Esophagus muscularis mucosa (tissue), 4 donors: ENCODE data around the gene GGTLC2. TPM values are rescaled to one million over a fixed set of nuclear protein-coding genes. Genes with fewer than 3 reads are reported as not detected.
"Not testable (repeated sequence)": the region's sequence is repeated elsewhere in the genome, so short reads cannot be mapped to it uniquely, and the experiment has no call there.

Experiments used
- DNase-seq: peaks from one replicate; pipeline ENCODE4 v3.0.0-alpha.2; 2017; ENCODE audit errors: extremely low spot score
- H3K27ac ChIP-seq, 4 donors: fragments of 200-600 bp; sonication (generic); replicated peaks in 1 of 4; 1 replicate in 3 of 4; 2 replicates in 1 of 4; pipeline ENCODE4 v1.5.1; 2016 to 2019; ENCODE audit warnings: mild to moderate bottlenecking in 1 of 4
- H3K27me3 ChIP-seq, 4 donors: fragments of 200-600 bp; sonication (generic); one replicate each; pipeline versions ENCODE4 v1.5.1 to v1.6.0; 2016 to 2019
- H3K36me3 ChIP-seq, 4 donors: fragments of 200-600 bp; sonication (generic); one replicate each; pipeline ENCODE4 v1.5.1; 2016 to 2019
- H3K4me1 ChIP-seq, 4 donors: fragments of 200-600 bp; sonication (generic); one replicate each; pipeline ENCODE4 v1.5.1; 2016 to 2019
- H3K4me3 ChIP-seq, 4 donors: fragments of 200-600 bp; sonication (generic); 1 replicate in 2 of 4; 2 replicates in 2 of 4; pipeline ENCODE4 v1.5.1; 2016 to 2019; ENCODE audit warnings: mild to moderate bottlenecking in 4 of 4, moderate library complexity in 1 of 4
- H3K9me3 ChIP-seq, 4 donors: fragments of 200-600 bp; sonication (generic); 1 replicate in 3 of 4; 2 replicates in 1 of 4; pipeline ENCODE4 v1.5.1; 2016 to 2019
- WGBS: methylation state at CpG from one replicate; pipeline ENCODE4 v1.1.5; 2018; 5-methylcytosine and 5-hydroxymethylcytosine counted together
- intact Hi-C: fragments of 100-400 bp; cut with DNase I; formaldehyde crosslinking; loops from one replicate; pipeline ENCODE4 v1.15.1; 2023
- total RNA-seq, 4 donors: library from RNA; depleted of rRNA; stranded (reverse); fragments of >200 nt; gene quantifications; one replicate each; pipeline versions ENCODE4 v1.1.0 to v1.2.1, GENCODE V29; 2016
- TF ChIP-seq, protein P1 (sequence below), 3 experiments: fragments of 200-600 bp in 2 of 3; fragments of 450-650 bp in 1 of 3; sonication (generic) in 2 of 3; IDR thresholded peaks; one replicate each; pipeline ENCODE4 v1.5.1; 2017 to 2019; ENCODE audit warnings: antibody characterized with exemption in 3 of 3, mild to moderate bottlenecking in 2 of 3, moderate library complexity in 1 of 3

Gene GGTLC2
- total RNA-seq, 4 donors from 2014 or later: not detected

DNA sequence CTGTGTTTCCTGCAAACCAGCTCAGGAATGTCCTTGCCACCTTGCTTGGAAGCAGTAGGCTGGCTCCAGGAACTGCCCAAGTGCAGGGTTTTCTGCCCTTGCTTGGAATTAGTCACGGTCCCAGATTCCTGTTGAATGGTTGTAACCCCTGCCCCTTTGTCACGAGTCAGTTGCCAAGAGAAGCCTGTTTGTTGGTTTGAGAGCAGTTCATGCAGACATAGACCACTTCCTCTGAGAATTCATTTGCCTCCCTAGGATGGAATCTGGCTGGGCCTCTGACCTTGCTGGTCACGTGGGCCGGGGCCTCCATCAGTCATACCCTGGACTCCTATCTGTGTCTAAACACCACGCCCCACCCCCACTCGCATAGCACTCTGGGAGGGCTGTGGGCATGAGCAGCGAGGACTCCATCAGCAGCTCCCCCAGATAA lies 13.2 kb upstream of the GGTLC2 start:
- H3K27me3 ChIP-seq, H3K27ac ChIP-seq, H3K4me1 ChIP-seq, intact Hi-C loops, H3K4me3 ChIP-seq, DNase-seq, H3K9me3 ChIP-seq, H3K36me3 ChIP-seq: not testable (repeated sequence)
- 40% methylated on average over 1 of the region's 7 CpGs for WGBS

DNA sequence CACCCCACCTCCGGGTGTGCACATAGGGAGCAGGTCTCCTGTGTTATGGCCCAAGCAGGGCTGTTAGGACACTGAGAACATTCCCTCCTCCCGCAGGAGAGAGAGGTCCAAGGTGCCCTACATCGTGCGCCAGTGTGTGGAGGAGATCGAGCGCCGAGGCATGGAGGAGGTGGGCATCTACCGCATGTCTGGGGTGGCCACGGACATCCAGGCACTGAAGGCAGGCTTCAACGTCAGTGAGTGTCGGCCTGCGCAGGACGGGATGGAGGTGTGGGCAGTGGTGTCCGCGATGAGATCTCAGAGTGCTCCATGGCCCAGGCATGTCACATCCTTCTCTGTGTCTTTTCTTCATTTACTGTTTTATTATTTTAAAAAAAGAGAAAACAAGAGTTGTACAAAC lies 12.2 kb upstream of the GGTLC2 start:
- H3K27ac ChIP-seq, H3K36me3 ChIP-seq, H3K9me3 ChIP-seq, H3K4me1 ChIP-seq, H3K27me3 ChIP-seq, intact Hi-C loops, H3K4me3 ChIP-seq, DNase-seq: not testable (repeated sequence)
- 100% methylated on average over 1 of the region's 15 CpGs for WGBS

DNA sequence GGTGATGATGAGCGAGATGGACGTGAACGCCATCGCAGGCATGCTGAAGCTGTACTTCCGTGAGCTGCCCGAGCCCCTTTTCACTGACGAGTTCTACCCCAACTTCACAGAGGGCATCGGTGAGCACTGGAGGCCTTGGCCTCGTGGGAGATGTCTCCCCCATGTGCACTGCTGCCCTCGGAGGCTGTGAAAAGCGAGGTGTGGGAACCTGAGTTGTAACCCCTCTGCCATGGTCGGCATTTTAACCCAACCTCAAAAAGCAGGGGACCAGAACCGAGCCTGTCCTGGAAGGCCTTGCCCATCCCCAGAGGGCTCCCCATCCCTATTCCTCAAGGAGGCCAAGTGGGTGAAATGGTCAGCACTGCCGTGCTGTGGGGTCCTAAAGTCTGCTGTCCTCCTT lies 10.9 kb upstream of the GGTLC2 start:
- intact Hi-C loops: not testable (repeated sequence)
- 91% methylated on average over 13 of the region's 14 CpGs for WGBS

DNA sequence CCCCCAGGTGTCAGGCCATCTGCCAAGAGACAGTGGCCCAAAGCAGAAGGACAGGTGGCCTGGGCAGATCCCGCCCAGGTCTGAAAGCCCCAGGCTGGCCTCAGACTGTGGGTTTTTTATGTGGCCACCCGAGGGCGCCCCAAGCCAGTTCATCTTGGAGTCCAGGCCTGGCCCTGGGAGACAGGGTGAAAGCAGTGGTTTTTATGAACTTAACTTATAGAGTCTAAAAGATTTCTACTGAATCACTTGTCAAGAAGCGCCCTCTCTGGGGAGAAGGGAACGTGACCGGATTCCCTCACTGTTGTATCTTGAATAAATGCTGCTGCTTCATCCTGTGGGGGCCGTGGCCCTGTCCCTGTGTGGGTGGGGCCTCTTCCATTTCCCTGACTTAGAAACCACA lies 8.2 kb upstream of the GGTLC2 start:
- H3K4me1 ChIP-seq, H3K27me3 ChIP-seq, H3K36me3 ChIP-seq, H3K4me3 ChIP-seq, H3K27ac ChIP-seq, DNase-seq, H3K9me3 ChIP-seq, intact Hi-C loops: not testable (repeated sequence)
- TF ChIP-seq, protein P1, sequence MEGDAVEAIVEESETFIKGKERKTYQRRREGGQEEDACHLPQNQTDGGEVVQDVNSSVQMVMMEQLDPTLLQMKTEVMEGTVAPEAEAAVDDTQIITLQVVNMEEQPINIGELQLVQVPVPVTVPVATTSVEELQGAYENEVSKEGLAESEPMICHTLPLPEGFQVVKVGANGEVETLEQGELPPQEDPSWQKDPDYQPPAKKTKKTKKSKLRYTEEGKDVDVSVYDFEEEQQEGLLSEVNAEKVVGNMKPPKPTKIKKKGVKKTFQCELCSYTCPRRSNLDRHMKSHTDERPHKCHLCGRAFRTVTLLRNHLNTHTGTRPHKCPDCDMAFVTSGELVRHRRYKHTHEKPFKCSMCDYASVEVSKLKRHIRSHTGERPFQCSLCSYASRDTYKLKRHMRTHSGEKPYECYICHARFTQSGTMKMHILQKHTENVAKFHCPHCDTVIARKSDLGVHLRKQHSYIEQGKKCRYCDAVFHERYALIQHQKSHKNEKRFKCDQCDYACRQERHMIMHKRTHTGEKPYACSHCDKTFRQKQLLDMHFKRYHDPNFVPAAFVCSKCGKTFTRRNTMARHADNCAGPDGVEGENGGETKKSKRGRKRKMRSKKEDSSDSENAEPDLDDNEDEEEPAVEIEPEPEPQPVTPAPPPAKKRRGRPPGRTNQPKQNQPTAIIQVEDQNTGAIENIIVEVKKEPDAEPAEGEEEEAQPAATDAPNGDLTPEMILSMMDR (IDR thresholded peaks at IDR 0.05): peak in 2 of 3 experiments; percentile 2 to 11
- WGBS: 20% methylated on average over 1 of the region's 7 CpGs

More for the DNA sequence above, 10.9 kb upstream of the GGTLC2 start:
- not testable (repeated sequence) for H3K4me1 ChIP-seq, H3K36me3 ChIP-seq, H3K9me3 ChIP-seq, H3K4me3 ChIP-seq, H3K27me3 ChIP-seq, H3K27ac ChIP-seq, DNase-seq

DNA sequence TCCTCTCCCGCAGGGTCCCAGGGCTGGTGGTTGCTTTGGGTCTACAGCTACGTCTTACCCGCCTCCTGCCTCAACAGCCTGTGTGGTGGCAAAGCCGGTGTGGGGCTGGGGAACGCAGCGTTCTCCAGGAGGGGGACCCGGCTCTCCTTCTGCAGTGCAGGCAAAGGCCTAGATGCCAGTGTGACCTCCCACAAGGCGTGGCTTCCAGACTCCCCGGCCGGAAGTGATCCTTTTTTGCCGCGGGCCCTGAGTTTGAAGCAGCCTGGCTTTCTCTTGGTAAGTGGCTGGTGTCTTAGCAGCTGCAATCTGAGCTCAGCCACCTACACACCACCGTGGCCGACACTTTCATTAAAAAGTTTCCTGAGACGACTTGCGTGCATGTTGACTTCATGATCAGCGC lies 6.1 kb upstream of the GGTLC2 start:
- H3K27me3 ChIP-seq, H3K36me3 ChIP-seq, intact Hi-C loops, H3K9me3 ChIP-seq, DNase-seq, H3K4me3 ChIP-seq, H3K27ac ChIP-seq, H3K4me1 ChIP-seq: not testable (repeated sequence)
- WGBS: 20% methylated on average over 1 of the region's 17 CpGs

DNA sequence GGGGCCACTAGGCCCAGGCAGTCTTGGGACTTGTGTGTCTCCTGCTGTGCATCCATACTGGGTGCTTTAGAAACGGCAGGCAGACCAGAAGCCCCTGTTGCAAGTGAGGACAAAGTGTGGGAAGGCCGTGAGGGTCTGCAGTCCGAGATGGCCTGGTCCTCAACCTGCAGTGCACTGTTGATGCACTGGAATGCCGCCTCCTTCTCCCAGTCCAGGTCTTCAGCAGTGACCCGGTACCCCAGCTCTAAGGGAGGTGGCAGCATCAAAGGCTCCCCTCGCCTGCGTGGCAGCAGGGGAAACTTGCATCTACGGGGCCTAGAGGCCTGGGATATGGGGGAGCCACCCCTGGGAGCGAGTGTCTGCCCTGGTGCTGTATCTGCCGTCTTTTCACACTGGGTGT lies 2.2 kb upstream of the GGTLC2 start:
- WGBS: 94% methylated on average over 3 of the region's 10 CpGs
- H3K9me3 ChIP-seq, H3K36me3 ChIP-seq, H3K27ac ChIP-seq, H3K4me3 ChIP-seq, DNase-seq, intact Hi-C loops, H3K4me1 ChIP-seq, H3K27me3 ChIP-seq: not testable (repeated sequence)

DNA sequence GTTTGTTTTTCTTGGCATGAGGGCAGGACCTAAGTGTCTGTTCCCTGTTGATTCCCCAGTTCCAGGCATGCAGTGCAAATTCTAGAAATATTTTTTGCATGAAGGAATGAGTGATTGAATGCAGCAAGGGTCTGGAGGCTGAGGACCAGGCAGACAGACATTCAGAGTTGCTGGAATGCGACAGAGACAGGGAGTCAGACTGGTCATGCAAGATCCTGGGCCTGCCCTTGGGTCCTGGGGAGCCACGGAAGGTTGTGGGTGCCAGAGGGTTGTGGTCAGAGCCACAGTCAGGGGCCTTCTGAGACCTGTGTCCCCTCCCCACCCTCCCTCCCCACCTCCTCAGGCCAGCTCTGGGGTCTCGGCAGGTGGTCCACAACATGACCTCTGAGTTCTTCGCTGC lies 1.6 kb downstream of the GGTLC2 start:
- H3K9me3 ChIP-seq, H3K36me3 ChIP-seq, H3K27me3 ChIP-seq, H3K4me3 ChIP-seq, intact Hi-C loops, H3K4me1 ChIP-seq, DNase-seq, H3K27ac ChIP-seq: not testable (repeated sequence)
- 82% methylated on average over 2 of the region's 4 CpGs for WGBS

DNA sequence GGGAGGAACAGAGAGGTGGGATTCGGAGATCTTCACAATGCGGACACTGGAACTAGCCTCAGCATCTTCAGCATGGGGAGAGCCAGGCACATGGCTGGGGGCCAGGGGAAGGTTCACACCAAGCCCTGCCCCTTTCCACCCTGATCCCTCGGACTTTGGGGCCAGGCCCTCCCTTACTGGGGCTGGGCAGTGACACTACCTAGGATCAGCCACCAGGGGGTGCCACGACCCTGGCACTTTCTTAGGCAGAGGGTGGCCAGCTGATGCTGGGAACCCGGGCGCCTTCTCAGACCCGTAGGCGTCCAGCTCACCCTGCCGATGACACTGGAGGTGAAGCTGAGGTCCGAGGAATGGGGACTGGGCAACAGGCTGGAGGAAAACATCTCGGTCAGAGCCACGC lies 3.5 kb downstream of the GGTLC2 start:
- WGBS: no CpG with 5 or more reads among the region's 12 CpGs
- H3K27ac ChIP-seq, H3K9me3 ChIP-seq, H3K4me3 ChIP-seq, H3K36me3 ChIP-seq, H3K27me3 ChIP-seq, H3K4me1 ChIP-seq, DNase-seq, intact Hi-C loops: not testable (repeated sequence)
- TF ChIP-seq, protein P1 (IDR thresholded peaks at IDR 0.05): peak; percentile 28 to 44 (median 38)

DNA sequence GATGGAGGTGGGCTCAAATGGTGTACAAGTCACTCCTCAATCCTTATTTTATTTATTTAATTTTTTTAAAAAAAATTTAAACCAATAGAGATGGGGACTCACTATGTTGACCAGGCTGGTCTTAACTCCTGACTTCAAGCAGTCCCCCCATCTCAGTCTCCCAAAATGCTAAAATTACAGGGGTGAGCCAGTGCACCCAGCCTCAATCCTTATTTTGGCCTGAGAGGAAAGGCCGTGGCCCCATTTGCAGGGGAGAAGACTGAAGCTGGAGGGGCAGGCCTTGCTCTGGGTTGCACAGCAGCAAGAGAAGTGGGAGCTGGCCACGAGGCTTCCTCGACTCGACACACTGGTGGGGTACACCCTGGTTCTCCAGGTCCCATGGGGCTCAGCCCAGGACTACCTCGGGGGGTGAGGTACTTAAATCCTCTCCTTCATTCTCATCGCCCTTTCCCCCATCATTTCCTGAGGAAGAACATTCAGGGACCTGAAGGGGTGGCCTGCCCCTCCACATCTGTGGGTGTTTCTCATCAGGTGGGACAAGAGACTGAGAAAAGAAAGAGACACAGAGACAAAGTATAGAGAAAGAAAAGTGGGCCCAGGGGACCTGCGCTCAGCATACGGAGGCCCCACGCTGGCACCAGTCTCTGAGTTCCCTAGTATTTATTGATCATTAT lies 4.6 kb downstream of the GGTLC2 start:
- H3K4me1 ChIP-seq, H3K9me3 ChIP-seq, H3K27me3 ChIP-seq, DNase-seq, H3K36me3 ChIP-seq, intact Hi-C loops, H3K4me3 ChIP-seq, H3K27ac ChIP-seq: not testable (repeated sequence)
- WGBS: 94% methylated on average over 9 of the region's 9 CpGs

DNA sequence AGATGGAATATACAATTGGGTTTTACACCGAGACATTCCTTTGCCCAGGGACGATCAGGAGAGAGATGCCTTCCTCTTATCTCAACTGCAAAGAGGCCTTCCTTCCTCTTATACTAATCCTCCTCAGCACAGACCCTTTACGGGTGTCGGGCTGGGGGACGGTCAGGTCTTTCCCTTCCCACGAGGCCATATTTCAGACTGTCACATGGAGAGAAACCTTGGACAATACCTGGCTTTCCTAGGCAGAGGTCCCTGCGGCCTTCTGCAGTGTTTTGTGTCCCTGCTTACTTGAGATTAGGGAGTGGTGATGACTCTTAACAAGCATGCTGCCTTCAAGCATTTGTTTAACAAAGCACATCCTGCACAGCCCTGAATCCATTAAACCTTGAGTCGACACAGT lies 5.3 kb downstream of the GGTLC2 start:
- H3K4me1 ChIP-seq, H3K4me3 ChIP-seq, H3K36me3 ChIP-seq, H3K27ac ChIP-seq, intact Hi-C loops, DNase-seq, H3K27me3 ChIP-seq, H3K9me3 ChIP-seq: not testable (repeated sequence)
- WGBS: 75% methylated on average over 6 of the region's 8 CpGs

DNA sequence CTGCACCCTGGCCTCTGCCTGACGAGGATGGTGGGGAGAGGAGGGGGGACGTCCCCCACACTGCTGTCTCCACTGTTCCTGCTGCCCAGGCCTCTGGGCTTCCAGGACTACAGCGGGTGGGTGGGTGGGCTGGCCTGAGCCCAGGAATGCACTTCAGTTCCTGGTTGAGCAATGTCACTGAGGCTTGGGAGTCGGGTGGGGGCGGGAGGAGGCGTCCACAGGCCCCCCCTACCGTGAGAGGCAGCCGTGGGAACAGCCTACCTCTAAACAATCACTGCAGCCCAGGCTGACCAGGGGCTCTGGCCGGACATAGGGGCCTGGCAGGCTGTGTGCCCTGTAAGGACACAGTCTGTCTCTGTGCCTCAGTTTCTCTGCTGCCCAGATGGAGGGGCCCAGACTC lies 6.0 kb downstream of the GGTLC2 start:
- intact Hi-C loops, H3K9me3 ChIP-seq, H3K27ac ChIP-seq, H3K4me3 ChIP-seq, DNase-seq, H3K36me3 ChIP-seq, H3K27me3 ChIP-seq, H3K4me1 ChIP-seq: not testable (repeated sequence)
- WGBS: no CpG with 5 or more reads among the region's 9 CpGs
